Retina (tissue), 1 donor: Measurements from ENCODE around the gene ISCA2.
A peak's percentile ranks its signal among the peaks of the same experiment; 100 is the strongest.

Source experiments
- DNase-seq: peaks from one replicate; pipeline ENCODE4 v3.0.0-alpha.2; 2016

ISCA2 gene

DNA sequence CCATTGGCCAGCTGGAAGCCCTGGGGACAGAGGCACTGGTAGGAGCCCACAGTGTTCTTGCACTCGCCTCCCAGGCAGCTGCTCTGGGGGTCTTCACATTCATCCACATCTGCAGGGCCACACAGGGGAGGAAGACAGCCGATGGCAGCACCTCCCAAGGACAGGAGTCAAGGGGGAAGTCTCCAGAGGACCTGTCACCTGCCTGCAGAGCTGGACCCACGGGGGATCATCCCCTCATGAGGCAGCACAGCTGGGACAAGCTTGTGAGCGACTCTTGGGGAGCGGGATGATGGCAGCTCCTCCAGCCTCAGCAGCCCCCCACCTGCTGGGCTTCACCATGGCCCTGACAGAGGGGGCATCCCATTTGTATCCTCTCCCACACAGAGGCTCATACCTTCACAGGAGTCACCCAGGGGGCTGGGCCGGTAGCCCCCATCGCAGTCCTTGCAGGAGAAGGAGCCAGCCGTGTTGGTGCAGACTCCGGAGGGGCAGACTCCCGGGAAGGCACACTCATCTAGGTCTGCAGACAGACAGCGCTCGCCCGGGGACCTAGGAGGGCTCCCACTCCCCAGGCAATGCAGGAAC lies 15.4 kb downstream of the ISCA2 start:
- DNase-seq = no peak

DNA sequence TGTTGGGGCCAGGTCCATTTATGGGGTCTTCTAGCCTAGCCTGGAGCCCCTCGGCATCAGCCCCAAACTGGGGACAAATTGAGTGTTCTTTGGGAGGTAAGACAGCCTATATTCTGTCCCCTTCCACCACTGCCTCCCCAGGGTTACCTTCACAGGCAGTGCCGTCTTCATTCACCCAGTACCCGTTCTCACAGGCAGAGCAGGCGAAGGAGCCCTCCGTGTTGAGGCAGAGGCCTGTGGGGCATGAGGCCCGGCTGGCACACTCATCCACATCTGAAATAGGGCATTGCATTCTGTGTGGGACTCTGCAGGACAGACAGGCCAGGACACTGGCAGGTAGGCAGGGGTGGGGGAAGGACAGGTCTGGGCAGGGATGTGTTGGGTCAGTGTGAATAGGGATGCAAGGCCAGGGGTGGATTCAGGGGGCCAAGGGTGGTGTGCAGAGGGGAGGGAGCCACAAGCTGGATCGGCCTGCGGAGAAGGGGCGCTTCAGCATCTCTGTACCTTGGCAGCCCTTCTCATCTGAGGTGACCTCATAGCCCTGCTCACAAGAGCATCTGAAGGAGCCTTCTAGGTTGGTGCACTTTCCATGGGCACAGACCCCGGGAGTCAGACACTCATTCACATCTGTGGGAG lies 16.1 kb downstream of the ISCA2 start:
- no peak for DNase-seq

DNA sequence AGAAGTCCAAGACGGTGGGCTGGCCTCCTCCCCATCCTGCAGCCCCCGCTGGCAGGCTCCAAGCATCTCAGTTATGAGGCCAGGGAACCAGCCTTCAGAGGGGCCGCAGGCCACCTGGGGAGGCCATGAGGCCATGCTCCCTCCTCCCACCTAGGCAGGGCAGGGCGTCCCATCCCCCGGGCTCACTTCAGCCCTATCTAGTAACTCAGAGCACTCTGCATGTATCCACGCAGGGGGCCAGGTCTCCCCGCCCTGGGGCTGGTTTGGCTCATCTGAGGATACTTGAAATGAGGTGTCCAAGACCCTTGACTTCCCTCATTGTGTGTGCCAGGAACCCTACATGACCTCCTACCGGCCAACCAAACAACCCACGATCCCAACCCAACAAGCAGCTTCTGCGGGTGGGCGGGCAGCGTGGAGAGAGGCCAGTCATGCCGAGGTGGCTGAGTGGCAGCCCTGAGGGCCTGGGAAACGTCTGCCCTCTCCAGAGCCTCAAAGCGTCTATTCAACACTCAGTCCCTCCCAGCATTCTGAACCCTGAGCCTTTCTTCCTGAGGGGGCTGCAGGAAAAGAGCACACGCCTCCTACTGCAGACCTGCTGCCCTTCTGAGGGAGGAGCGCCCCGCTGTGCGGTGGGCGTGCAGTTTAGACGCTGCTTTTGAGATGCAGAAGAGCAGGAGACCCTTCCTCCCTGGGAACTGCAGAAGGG lies 16.8 kb downstream of the ISCA2 start:
- DNase-seq = peak; percentile 74

DNA sequence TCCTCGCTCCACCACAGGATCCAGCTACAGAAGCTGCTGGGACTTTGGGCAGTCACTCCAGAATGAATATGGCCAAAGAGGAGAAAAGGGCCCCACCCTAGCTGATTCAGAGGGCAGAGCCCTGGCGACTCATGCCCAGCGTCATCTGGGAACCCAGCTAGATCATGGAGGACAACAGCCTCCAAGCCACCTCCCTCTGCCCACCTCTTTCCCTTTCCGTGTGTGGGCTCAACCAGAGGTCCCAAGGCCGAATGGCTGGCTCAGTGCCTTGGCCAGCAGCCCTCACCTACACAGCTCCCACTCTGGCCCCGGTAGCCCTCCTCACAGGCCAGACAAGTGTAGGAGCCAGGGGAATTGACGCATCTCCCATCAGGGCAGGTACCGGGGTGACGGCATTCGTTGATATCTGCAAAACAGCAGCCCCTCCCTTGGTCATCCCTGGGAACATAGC lies 17.4 kb downstream of the ISCA2 start:
- no peak for DNase-seq

DNA sequence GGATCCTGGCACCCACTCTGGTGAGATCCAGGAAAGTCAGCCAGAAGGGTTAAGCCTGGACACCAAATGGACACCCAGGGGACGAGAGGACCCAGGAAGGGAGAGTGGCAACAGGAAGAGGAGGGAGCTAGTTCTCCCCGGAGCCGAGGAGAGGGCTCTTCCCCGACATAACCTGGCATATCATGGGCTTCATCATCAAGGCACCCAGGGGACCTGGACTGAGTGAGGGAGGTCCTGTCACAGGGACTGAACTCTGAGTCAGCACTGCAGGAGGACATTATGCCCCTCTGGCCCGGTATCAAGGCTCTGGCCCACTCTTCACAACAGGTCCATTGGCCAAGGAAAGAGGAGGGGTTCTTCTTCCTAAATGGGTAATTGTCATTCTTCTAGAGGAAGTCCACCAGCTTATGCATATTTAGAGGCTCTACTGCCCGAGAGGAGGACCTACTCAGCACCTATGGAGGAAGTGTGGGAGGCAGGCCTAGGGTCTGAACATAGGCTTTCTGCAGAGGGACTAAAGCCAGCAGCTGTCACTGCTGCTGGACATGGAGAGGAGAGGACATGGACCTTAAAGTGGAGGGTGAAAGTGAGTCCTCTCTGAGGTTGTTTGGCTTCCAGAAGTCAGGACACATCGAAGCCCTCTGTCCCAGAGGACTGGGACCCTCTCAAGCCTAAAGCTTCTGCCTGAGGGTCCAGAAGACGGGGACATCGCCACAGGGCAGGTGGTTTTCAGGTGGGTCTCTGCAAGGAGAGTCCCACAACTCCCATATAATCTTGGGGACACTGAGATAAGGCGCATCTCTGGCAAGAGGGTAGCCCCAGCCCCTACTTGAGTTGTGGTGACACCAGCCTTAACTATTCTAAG lies 18.6 kb downstream of the ISCA2 start:
- DNase-seq = no peak

DNA sequence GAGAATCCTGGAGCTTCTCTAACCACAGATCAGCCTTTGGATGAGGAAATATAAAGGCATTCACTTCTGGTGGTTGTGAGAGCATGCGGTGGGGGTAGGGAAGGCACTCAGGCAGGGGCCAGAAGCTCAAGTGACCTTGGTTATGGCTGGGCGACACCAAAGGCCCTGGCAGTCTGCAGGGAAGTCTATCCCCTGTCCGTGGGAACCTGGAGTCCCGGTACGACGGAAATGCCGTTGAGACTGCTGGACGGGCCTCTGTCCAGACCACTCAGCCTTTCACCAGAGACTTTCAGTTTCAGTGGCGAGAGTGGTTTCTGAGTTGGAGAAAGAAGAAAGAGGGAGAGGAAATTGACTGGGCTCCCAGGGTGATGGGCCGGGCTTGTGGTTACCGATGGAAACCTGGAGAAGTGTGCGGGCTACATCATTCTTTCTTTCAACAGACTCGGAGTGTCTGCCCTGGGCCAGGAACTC lies 20.9 kb downstream of the ISCA2 start:
- DNase-seq = no peak

DNA sequence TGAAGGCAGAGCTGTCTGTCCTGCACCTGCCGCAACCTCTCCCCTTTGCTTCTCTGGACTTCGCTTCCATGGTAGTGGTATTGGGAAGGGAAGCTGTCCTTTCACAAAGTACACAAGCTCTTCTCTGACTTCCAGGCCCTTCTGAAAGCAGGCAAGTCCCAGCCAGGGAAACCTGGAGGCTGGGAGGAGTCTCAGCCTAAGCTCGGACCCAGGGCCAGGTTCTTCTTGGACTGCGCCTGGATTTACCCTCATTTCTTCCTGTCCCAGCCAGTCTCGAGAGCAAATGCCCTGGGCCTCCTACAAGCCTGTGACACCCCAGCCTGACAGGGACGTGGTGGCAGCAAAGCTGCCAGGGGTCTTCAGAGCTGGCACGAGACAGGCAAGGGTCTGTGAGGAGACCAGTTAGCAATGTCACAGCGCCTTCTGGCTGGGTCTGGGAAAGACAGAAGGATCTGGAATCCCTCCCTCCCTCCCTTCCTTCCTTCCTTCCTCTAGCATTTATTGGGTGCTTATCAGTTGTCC lies 22.4 kb downstream of the ISCA2 start:
- no peak for DNase-seq

DNA sequence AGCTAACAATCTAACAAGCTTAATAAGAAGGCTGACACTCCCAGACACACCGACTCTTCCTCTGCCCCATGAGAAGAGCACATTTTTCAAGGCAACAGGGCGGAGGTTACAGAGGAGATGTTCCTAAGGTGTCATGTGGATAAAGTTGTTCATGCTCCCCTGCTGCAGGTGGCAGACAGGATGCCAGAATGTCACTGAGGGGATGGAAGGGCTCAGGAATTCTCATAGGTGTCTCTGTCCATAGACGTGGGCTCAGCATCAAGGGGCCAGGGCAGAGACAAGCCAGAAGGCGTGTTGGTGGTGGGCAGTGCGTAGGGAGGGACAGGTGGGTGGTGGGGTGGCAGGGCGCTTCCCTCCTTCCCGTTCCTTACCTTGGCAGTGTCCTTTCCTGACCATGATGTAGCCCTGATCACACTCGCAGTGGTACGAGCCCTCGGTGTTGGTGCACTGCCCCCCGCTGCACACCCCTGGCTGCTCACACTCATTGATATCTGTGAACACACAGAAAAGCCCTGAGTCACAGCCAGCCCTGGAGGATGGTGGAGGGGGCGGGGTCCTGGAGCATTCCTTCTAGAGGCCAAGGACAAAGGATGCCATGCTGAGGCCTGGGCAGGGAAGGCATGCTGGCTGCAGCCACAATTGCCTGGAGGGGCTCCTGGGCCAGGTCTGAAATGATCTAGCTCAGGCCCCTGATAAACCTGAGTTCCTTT lies 23.0 kb downstream of the ISCA2 start:
- no peak for DNase-seq

DNA sequence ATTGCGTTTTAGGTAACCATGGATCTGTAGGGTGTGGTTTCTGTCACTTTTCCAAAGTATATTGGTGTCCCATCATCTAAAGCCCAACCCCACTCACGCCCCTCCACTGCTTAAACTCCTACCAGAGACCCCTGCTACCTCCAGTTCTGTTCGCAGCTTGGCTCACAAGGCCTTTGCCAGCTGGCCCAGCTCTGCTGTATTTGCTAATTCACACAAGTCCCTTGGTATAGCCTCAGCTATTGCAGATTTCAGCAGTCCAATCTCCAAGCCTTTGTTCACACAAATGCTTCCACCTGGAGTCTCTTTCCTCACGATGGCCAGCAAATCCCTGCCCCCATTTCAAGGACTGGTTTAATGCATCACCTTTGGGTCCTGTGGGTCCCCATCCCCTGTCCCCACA lies 24.2 kb downstream of the ISCA2 start:
- DNase-seq = no peak

DNA sequence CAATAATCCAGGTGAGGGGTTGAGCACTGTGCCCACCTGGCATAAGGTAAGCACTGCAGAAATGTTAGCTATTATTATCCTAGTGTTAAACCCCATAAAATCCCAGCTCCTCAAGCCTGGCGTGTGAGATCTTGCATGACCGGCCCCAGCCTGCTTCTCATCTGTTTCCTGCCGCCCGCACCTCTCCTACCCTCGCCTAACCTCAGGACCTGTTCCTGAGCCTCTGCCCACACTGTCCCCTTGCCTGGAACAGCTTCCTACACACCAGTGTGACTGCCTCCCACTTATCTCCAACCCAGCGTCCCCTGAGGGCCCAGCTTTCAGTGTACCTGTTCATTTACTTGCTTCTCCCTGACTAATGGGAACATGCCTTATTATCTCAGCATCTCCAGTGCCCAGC lies 24.7 kb downstream of the ISCA2 start:
- no peak for DNase-seq

DNA sequence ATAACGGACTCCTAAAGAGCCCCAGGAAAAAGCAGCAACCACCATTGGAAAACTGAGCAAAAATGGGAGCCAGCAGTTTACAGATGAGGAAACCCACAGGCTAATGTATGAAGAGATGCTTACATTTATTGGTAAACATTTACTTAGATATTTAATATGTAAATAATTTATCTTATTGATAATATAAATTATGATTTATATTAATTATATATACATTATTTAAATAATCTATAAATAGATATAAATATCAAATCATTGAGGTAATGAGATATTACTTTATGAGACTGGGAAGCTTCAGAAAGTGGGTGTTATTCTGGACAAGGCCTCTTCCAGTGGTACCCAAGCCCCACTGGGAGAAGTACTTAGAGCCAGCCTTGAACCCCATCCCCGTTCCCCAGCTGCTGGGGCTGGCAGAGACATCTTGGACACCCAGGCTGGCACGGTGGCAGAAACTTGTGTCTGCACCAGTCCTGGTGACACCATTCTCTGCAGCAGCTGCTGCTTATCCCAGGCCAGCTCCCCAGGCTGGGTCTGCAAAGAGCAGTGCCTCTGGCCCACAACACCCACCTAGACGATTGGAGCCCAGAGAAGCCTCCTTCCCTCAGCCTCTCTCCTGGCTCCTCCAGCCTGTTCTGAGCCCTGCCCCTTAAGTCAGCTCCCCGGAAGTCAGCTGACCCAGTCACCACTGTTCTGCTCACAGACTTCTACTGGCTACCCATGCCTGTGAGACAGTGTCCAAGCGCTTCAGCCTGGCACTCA lies 25.9 kb downstream of the ISCA2 start:
- no peak for DNase-seq

DNA sequence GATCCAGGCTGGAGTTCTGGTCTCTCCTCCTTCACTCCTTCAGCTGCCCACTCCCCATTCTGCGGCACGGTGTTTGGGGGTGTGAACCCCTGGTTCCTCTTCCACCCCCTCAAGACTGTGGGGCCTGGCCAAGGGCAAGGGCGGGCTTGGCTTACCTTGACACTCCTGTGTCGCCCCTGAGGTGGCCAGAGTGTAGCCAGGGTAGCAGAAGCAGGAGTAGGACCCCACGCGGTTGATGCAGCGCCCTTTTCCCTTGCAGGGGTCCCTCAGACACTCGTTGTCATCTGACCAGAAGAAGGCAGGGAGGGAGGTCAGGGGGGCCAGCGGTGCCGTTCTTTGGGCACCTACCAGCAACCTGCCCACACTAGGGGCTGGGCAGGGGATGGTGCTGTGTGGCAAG lies 28.2 kb downstream of the ISCA2 start:
- DNase-seq = no peak

DNA sequence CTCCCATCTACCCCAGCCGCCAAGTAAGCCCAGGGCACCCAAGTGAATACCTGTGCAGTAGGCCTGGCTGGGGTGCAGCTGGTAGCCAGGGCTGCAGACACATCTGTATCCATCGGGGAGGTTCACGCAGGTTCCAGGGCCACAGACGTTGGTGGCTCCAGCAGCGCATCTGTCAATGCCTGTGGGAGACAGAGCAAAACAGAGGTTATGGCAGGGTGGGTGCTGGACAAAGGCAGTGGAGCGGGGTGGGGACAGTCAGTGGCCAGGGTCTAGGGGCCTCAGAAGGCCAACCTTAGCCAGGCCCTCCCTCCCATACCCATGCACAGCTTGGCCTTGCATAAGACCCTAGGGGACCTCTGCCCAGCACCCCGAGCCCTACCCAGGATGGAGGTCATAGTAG lies 29.2 kb downstream of the ISCA2 start:
- DNase-seq = no peak

DNA sequence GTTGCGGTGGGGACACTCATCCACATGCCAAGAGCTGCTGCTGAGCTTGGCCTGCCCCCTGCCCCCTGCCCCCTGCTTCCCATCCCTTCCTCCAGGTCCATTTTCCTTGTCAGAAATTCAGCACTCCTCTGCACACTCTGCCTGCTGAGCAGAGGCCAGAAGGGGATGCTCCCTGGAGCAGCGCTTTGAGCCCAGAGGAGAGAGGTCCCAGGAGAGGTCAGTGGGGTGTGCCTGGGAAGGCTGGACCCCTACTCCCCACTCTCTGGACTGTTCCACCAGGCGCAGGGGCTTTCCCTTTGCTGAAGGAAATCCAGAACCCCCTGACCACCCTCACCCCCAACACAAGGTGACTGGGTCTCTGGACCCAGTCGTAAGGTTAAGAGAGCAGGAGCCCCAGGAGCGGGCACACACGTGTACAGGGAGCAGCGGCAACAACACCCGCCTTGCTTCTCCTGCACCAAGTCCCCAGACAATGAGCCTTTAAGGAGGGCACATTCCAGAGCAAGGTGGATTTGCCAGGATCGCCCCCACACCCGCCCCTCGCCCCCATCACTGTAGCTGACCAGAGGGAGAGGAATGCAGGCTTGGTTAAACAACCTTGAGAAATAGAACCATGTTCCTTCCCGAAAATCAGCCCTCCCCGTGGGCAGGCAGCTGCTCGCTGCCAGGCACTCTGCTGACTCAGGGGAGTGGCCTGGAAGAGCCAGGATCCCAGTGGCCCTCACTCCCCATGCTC lies 30.7 kb downstream of the ISCA2 start:
- no peak for DNase-seq

DNA sequence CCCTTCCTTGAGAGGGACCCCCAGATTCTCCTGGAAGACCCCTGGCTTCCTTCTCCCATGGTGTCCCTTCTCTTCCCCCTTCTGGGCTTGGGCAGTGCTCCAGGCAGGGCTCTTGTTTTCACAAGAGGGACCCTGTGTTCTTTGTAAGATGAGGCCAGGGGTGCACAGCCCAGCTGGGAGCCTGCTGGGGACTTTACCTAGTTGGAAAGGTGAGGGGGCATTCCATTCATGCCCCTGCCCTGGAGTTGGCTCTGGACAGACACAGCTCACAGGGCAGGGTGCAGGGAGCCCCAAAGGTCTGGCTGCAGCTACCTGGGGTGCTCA lies 31.2 kb downstream of the ISCA2 start:
- DNase-seq = no peak

DNA sequence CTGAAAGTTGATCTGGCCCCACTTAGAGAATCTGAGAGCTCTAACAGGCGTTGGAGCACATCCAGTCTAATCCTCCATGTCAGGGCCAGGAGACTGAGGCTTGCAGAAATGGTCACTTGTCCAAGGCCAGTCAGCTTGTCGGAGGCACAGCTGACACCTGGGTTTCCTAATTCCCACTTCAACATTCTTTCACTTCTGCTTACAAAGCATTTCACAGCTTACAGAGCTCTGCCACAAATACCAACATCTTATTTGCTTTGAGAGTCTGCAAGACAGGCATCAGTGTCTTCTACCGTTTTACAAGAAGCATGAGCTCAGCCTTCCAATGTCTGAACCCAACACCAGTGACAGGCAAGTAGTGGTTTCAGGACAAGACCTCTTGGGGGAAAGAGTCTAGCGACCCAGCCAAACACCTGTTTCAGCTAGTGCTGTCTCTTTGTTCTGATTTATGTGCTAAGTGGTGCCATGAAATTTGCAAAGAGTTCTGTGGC lies 31.8 kb downstream of the ISCA2 start:
- no peak for DNase-seq

DNA sequence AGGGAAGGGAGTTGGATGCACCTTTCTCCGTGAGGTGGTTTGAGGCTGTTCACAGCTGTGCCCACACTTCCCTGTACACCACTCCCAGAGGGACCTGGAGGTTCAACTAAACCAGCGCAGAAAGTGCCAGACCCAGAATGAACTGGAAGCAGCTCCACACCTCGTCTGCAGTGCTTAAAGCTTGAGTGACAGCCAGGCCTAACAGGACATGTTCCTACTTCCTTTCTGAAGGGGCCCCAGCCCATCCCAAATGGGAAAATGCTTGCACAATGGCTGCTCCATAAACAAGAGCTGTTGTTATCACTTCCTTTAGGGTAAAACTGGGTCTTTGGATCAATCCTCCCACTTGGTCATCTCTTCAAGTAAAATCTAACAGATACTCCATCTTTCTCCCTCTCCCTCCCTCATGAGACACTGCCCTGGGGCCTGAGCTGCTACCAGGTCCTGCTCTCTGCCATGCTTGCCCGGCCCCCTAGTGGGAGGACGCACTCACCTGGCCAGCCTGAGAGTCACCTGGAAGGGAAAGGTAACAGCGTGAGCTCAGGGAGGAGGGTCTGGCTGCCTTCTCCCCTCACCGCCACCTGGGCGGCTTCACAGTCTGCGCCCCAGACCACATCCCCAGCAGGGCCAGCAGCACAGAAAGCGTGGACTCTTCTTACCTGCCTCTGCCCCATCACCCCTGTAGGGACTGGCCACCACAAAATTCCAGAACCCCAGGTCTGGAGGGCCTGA lies 33.5 kb downstream of the ISCA2 start:
- no peak for DNase-seq

DNA sequence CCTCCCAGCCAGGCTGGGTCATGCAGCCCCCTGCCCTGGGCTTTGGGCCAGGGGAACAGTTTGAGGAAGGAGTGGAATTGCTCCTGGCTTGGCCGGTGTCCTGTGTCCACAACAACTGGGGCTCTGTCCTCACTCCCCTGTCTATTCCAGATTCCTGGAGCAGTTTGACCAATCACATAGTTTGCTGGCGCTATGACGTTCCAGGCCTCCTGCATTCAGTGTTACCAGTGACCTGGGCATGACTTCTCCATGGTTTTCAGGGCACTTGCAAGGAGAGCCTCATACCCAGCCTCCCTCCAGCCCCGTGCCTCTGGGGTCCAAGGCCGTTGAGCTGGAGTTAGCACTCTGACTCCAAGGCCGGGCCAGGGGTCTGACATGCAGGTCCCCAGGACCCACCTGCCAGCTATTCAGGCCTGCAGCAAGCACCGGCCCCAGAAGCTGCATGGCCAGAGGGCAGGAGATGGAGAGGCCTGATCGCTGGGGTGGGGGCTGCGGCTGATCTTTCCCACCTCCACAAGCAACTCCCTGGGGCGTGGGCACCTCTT lies 34.2 kb downstream of the ISCA2 start:
- no peak for DNase-seq

DNA sequence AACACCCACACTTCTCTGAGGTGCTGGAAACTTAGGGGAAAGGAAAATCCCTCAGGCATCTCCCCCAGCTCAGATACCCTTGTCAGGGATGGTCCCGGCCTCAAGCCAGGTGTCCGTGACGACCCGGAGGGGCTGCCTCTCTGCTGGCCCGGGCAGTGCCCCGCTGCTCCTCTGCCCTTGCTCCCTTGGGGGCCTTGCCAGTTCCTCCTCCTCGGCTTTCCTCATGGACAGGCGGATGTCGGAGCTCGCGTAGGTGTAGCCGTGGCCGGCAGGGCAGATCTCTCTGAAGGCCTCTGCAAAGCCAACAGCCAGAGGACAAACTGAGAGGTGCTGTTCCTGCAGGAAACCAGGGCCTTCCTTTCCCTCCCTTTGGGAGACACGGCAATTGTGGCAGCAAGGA lies 34.8 kb downstream of the ISCA2 start:
- no peak for DNase-seq

DNA sequence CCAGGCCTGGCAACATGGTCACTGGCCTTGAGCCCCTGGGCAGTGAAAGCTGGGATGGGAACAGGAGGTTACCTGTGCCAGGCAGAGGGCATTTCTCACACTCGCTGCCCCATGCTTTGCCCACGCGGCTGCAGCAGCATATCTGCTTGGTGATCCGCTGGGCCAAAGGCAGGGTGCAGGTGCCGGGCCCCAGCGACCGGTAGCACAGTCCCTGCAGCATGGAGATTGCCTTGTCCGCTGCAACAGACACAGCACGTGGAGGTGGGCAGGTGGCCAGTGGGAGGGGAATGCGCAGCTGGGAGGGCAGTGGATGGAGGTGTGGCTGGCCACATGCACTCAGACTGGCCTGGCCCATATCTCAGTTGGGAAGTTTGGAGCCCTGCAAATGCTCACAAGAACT lies 35.3 kb downstream of the ISCA2 start:
- DNase-seq = no peak
